Neural crest cell (in vitro differentiated cells): ENCODE results near the gene ATAD3B. TPM values are rescaled to one million over a fixed set of nuclear protein-coding genes. Genes with fewer than 3 reads are reported as not detected.
"Not testable (repeated sequence)": the region's sequence is repeated elsewhere in the genome, so short reads cannot be mapped to it uniquely, and the experiment has no call there.

Experiments
- DNase-seq: peaks from one replicate; pipeline ENCODE4 v3.0.0; 2021; ENCODE audit warnings: low read depth, mixed read lengths, low spot score
- H3K27ac Mint-ChIP-seq: one replicate; pipeline ENCODE4 v1.8.0; 2021; ENCODE audit warnings: mild to moderate bottlenecking, mixed read lengths; ENCODE audit not compliant: unreplicated experiment
- H3K27me3 Mint-ChIP-seq: 2 replicates; pipeline ENCODE4 v1.8.0; 2021; ENCODE audit warnings: low read depth, mild to moderate bottlenecking, mixed read lengths
- H3K36me3 Mint-ChIP-seq: 2 replicates; pipeline ENCODE4 v1.8.0; 2021; ENCODE audit warnings: low read depth, mild to moderate bottlenecking, mixed read lengths
- H3K4me1 Mint-ChIP-seq: 2 replicates; pipeline ENCODE4 v1.8.0; 2021; ENCODE audit warnings: mixed read lengths
- H3K4me3 Mint-ChIP-seq: one replicate; pipeline ENCODE4 v1.8.0; 2021; ENCODE audit warnings: mild to moderate bottlenecking, mixed read lengths
- H3K9me3 Mint-ChIP-seq: 2 replicates; pipeline ENCODE4 v1.8.0; 2021; ENCODE audit warnings: mixed read lengths
- total RNA-seq: library from RNA; stranded (reverse); gene quantifications from 2 replicates; pipeline ENCODE4 v1.2.1, GENCODE V29; 2021
- TF ChIP-seq, protein P1 (sequence below): fragments of 200-600 bp; sonication (generic); conservative IDR thresholded peaks from 2 replicates; pipeline ENCODE4 v1.5.0; 2021; ENCODE audit warnings: antibody characterized with exemption, mild to moderate bottlenecking

Gene ATAD3B
- total RNA-seq, 1 donor from 2014 or later = 45.1 TPM

- TF ChIP-seq, protein P1, sequence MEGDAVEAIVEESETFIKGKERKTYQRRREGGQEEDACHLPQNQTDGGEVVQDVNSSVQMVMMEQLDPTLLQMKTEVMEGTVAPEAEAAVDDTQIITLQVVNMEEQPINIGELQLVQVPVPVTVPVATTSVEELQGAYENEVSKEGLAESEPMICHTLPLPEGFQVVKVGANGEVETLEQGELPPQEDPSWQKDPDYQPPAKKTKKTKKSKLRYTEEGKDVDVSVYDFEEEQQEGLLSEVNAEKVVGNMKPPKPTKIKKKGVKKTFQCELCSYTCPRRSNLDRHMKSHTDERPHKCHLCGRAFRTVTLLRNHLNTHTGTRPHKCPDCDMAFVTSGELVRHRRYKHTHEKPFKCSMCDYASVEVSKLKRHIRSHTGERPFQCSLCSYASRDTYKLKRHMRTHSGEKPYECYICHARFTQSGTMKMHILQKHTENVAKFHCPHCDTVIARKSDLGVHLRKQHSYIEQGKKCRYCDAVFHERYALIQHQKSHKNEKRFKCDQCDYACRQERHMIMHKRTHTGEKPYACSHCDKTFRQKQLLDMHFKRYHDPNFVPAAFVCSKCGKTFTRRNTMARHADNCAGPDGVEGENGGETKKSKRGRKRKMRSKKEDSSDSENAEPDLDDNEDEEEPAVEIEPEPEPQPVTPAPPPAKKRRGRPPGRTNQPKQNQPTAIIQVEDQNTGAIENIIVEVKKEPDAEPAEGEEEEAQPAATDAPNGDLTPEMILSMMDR = no peak
- H3K36me3 Mint-ChIP-seq = no peaks in the 10 kb centered on the region
- H3K4me3 Mint-ChIP-seq = peak within 1 kb of the TSS; percentile 97
- DNase-seq = peak; percentile 97
- no peaks in the 10 kb centered on the region for H3K9me3 Mint-ChIP-seq
- peaks cover 7% of the 10 kb centered on the region for H3K4me1 Mint-ChIP-seq
- H3K27ac Mint-ChIP-seq = peak within 1 kb of the TSS; percentile 90
- H3K27me3 Mint-ChIP-seq = peaks cover 5% of the 10 kb centered on the region
Measured at GRCh38 chr1:1511533-1512285, 40.1 kb downstream of the ATAD3B start, which contains the start of gene ATAD3A. Gene ATAD3A, plus strand, starts transcription at chr1:1512162. Its CDS starts 107 bp downstream, at chr1:1512269.

DNA sequence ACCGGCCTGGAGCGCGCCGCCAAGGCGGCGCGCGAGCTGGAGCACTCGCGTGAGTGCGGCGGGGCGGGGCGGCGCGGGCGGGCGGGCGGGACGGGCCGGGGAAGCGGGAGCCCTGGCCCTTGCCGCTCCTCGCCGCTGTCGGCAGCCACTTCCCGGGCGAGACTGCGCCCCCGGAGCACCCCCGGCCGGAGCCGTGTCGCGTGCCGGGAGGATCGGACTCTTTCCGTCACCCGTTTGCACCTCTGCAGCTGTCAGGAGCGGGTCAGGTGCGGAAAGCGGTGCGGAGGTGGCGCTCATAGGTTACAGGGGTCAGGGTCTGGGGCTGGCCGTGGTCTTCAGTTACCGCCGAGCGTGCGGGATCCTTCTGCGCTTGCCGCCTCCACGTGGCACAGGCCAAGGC is 40.9 kb downstream of the ATAD3B start:
- not testable (repeated sequence) for H3K36me3 Mint-ChIP-seq, H3K27me3 Mint-ChIP-seq, H3K27ac Mint-ChIP-seq, H3K4me1 Mint-ChIP-seq, H3K9me3 Mint-ChIP-seq, DNase-seq
- peak overlapping the region; percentile 78 for H3K4me3 Mint-ChIP-seq

- H3K36me3 Mint-ChIP-seq, H3K27me3 Mint-ChIP-seq, H3K4me1 Mint-ChIP-seq, H3K9me3 Mint-ChIP-seq, DNase-seq: not testable (repeated sequence)
- H3K4me3 Mint-ChIP-seq = peak overlapping the region; percentile 47
- peak overlapping the region; percentile 43 for H3K27ac Mint-ChIP-seq
Measured at GRCh38 chr1:1513675-1514074, 42.1 kb downstream of the ATAD3B start.

DNA sequence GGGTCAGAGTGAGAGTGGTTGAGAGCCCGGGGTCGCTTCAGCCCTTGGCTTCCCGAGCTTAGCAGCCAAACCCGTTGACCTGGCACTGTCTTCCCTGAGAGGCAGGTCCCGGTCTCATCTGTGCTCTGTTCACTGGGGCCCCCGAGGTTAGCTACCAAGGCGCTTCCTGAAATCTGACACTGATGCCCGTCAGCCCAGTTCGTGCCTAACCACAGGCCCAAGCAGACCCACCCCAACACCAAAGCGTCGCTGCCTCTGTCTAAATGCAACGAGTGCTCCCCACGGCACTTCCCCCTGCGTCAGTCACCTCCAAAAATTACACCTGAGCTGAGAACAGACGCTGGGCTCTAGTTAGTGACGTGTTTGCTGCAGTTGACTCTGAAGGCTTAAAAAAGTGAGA is 42.8 kb downstream of the ATAD3B start:
- H3K4me3 Mint-ChIP-seq = not testable (repeated sequence)

DNA sequence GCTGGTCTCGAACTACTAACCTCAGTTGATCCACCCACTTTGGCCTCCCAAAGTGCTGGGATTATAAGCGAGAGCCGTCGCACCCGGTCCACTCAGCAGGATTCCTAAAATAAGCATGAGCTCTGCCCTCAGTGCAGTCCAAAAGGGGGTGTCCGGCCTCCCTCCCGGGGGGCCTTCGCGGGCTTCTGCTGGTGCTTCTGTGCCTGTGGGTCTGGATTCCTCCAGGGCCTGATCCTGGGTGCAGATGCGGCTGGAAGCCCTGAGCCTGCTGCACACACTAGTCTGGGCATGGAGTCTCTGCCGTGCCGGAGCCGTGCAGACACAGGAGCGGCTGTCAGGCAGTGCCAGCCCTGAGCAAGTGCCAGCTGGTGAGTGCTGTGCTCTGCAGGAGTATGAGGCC is 45.4 kb downstream of the ATAD3B start:
- H3K4me1 Mint-ChIP-seq, H3K27ac Mint-ChIP-seq, H3K9me3 Mint-ChIP-seq, H3K27me3 Mint-ChIP-seq, DNase-seq, H3K4me3 Mint-ChIP-seq, H3K36me3 Mint-ChIP-seq: not testable (repeated sequence)

More for the DNA sequence above, 42.8 kb downstream of the ATAD3B start:
- not testable (repeated sequence) for H3K4me1 Mint-ChIP-seq, H3K36me3 Mint-ChIP-seq, H3K27me3 Mint-ChIP-seq, H3K27ac Mint-ChIP-seq, H3K9me3 Mint-ChIP-seq, DNase-seq

DNA sequence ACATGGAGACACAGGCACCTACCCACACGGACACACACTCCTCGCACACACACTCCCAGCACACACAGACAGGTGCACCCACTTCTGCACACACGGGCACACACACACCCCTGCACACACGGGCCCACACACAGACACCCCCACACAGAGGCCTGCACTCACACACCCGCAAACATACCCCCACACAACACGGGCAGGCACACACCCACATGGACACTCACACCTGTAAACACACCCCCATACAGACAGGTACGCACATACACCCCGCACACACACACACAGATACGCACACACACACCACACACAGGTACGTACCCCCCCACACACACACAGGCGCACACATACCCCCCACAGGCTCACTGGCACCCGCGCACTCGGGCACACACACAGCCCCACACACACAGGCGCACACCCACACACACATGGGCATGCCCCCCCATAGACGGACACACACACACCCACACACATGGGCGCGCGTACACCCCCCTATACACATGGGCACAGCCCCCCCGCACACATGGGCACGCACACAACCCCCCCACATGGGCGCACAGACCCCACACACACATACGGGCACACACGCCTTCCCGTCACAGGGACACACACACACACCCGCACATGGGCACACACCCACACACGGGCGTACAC is 46.5 kb downstream of the ATAD3B start:
- peak overlapping the region; percentile 51 for H3K4me3 Mint-ChIP-seq
- TF ChIP-seq, protein P1 = no peak
- H3K9me3 Mint-ChIP-seq = no peaks in the 10 kb centered on the region
- no peaks in the 10 kb centered on the region for H3K4me1 Mint-ChIP-seq
- H3K27me3 Mint-ChIP-seq = no peaks in the 10 kb centered on the region
- H3K36me3 Mint-ChIP-seq = peaks cover 7% of the 10 kb centered on the region
- peak overlapping the region; percentile 35 for H3K27ac Mint-ChIP-seq
- DNase-seq = no peak

GRCh38 chr1:1518621-1519007 is 47.0 kb downstream of the ATAD3B start:
- not testable (repeated sequence) for H3K9me3 Mint-ChIP-seq, DNase-seq, H3K36me3 Mint-ChIP-seq, H3K27me3 Mint-ChIP-seq, H3K27ac Mint-ChIP-seq, H3K4me3 Mint-ChIP-seq, H3K4me1 Mint-ChIP-seq

DNA sequence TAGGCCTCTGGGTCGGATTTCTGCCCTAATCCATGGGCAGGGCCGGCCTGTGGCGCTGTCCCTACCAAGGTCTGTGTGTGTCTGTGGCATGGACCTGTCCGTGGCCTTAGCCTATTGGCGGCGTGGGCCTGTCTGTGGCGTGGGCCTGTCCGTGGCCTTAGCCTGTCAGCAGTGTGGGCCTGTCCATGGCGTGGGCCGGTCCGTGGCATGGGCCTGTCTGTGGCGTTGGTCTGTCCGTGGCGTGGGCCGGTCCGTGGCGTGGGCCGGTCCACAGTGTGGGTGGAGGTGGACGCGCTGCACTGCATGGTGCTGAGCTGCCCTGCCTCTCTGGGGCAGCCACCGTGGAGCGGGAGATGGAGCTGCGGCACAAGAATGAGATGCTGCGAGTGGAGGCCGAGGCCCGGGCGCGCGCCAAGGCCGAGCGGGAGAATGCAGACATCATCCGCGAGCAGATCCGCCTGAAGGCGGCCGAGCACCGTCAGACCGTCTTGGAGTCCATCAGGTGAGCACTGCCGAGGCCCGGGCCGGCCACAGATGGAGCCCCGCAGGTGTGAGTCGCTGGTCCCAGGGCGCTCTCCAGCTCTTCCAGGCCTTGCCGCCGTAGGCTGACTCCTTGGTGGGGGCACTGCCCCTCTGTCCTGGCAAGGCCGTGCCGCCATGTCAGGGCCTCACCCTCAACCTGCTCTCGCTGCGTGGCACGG is 48.4 kb downstream of the ATAD3B start:
- H3K36me3 Mint-ChIP-seq, DNase-seq, H3K9me3 Mint-ChIP-seq, H3K4me1 Mint-ChIP-seq, H3K27me3 Mint-ChIP-seq, H3K4me3 Mint-ChIP-seq, H3K27ac Mint-ChIP-seq: not testable (repeated sequence)
